ELF-1 (cell line): ENCODE results near the gene DARS1.

Experiments used
- DNase-seq: peaks from one replicate; pipeline ENCODE4 v3.0.0-alpha.2; 2016; ENCODE audit warnings: low read depth, low spot score

The DARS1 gene

DNA sequence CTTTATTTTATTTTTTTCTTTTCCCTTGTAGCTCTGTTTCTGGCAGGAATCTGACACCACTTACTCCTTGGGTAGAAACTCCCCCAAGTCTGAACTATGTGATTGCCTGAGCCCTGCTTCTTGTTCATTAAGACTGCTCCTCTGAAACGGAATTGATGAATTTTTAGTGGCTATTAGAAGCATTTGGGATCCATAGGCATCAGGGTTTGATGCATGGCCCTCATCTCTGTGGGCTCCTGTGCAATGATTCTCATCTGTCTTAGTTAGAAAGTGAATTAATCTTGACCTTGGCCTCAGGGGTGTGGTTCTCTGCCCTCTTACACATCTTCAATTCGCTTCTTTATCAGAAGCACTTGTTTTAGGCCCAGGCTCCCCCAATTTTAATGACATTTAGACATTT lies 31.0 kb upstream of the DARS1 start:
- no peak for DNase-seq

DNA sequence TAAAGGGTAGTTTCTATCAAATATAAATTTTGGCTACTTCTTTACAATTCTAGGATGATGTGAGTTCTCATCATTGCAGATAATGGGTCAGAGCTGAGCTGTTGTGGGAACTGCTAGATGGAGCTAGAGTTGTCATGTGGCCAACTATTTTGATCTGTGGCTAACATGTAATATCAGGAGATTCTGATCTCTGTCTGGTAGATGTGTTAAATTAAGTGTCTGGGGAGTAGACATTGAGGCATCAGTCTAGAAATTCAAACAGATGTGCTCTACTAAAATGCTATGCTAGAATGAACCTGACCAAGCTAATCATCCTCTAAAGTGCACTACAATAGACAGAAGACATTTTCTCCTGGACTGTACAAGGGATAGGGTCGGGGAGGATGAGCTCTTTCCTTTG lies 30.3 kb upstream of the DARS1 start:
- DNase-seq: no peak

GRCh38 chr2:136014411-136014810 lies 29.0 kb upstream of the DARS1 start:
- no peak for DNase-seq

GRCh38 chr2:136013955-136014354 lies 28.5 kb upstream of the DARS1 start:
- no peak for DNase-seq

DNA sequence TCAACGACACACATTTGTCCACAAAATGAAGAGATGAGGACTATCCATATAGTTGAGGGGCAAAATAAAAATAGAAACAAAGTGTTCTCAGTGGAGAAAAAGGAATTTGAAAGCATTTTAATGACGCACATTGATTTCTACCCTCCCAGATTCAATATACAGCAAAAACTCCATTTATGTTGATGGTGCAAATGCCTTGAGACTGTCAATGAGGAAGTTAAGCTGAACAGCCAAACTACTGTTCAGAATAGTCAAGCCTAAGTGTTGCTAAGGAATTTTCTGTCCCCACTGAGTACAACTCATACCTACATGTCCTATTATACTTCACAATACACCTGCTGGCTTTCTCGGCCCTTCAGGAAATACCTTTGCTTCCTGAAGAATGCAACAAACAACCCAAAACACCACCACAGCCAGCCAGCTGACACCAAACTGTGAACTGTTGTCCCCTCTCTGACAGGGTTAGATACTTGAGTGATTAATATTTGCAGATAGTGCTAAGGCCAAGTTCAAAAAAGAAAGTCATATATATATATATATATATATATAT lies 27.8 kb upstream of the DARS1 start:
- DNase-seq: no peak

DNA sequence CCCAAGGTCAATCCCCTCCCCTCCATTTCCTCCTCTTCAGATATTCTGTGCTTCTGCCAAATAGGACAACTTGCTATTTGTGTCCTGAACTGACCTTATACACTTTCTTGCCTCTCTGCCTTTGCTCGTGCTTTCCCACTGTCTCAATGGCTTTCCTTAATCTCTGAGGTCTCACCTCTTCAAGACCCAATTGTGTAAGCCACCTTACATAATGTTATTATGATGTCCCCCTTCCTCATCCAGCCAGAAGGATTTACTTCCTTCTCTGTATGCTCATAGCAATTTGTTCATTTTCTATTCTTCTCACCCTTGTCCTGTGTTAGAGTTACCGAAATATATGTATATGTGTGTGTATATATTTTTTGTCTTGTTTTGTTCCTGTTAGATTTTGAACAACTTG lies 26.9 kb upstream of the DARS1 start:
- no peak for DNase-seq

- no peak for DNase-seq
These were observed 24.7 kb upstream of the DARS1 start for GRCh38 chr2:136010126-136010525.

DNA sequence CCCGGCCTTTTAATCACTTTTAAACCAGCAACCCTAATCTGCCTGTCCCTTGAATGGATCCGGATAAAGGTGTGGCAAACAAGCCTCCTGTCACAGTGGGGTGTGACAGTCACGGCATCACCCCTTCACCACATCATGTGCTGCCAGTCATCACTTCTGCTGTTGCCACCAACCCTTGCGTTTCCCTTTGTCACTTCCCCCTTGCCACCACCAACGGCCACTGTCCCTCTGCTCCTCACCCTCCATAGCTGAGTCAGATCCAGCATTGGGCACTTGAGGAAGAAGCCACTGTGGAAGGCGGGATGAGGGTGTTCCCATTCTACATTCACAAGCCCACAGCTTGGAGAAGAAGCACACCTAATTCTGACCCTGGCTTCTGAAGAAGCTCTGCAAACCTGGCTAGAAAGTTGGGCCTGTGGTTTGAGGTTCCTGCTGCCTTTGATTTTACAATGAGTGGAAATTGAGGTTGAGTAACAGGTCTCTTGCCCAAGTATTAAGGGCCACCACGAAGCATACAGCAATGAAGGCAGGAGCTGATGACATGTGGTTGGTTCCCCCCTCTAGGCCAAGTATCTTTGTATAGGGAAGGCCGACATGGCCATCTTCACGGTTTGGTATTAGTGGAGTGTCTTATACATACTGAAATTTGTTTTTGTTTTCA lies 22.9 kb upstream of the DARS1 start:
- DNase-seq: no peak

- no peak for DNase-seq
These were observed 21.2 kb upstream of the DARS1 start for GRCh38 chr2:136006658-136007057.

- DNase-seq: no peak
These were observed 20.2 kb upstream of the DARS1 start for GRCh38 chr2:136005462-136006196.

DNA sequence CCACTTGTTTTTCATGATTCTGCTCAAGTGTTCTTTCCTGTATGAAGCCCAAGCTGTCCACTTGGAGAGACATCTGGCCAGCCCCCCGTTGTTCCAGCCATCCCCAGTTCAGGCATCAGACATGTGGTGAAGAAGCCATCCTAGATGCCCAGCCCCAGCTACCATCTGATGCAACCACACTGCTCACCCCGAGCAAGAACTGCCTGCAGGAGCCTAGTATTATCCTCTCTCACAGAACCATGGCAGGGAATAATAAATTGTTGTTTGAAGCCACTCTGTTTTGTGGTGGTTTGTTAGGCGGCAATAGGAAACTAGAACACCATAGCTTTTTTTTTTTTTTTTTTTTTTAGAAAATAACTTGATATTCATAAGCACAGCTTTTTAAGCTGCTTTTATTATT lies 19.5 kb upstream of the DARS1 start:
- DNase-seq: no peak

- DNase-seq: no peak
These were observed 15.7 kb upstream of the DARS1 start for GRCh38 chr2:136001131-136001530.

- DNase-seq: no peak
These were observed 15.1 kb upstream of the DARS1 start for GRCh38 chr2:136000502-136000901.

DNA sequence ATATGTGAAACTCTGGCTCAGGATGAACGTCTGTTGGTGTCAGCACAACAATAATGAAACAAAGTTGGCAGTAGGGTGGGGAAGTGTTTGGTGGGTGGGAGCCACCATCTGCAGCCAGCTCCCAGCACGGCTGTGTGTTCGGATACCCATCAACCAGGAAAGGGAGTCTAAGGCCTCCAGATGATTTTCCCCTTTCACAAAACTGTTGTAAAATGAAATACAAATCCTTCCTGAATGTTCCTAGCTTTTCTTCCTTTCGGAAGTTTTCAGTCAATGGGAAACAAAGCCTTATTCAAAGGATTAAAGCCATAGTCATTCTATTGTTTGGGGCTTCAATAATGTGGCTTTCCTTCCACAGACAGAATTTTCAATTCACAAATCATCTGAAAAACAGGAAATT lies 14.5 kb upstream of the DARS1 start:
- no peak for DNase-seq

- DNase-seq: no peak
These were observed 13.5 kb upstream of the DARS1 start for GRCh38 chr2:135998879-135999278.

DNA sequence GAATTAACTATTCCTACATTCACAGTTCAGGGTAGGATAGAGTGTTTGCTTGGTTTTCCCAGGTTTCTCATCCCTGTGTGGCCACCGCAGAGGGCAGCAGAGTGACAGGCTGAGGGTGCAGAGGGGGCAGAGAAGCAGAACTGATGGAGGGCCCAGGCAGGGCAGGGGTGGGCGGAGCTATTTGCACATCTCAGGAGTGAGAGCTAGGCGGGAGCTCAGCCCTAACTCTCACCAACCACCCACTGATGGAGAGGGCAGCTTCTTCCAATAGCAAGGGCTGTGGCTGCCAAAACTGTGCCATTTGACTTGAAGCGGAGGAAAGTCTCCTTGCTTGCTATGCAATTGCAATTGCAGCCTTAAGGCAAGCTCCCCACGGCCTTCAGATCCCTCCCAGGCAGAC lies 12.0 kb upstream of the DARS1 start:
- peak; percentile 84 for DNase-seq

GRCh38 chr2:135996304-135996703 lies 10.9 kb upstream of the DARS1 start:
- DNase-seq: no peak

DNA sequence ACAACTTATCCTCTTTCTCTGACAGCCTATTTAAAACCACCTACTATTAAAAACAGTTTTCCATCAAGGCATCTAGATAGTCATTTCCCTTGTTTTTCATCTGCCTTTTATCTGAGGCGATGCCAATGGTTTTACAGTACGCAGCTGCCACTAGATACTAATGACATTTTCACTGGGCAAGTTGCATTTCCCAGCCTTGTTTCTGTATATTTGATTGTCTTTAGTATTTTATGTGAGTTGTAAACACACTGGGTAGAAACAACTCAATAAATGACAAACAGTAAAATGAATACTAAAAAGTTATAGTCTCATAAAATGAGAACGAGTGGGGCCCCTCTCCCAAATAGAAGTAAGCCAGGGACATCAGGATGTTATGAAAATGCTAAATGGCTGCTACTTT lies 8.9 kb upstream of the DARS1 start:
- DNase-seq: no peak

GRCh38 chr2:135993421-135993820 lies 8.0 kb upstream of the DARS1 start:
- no peak for DNase-seq

DNA sequence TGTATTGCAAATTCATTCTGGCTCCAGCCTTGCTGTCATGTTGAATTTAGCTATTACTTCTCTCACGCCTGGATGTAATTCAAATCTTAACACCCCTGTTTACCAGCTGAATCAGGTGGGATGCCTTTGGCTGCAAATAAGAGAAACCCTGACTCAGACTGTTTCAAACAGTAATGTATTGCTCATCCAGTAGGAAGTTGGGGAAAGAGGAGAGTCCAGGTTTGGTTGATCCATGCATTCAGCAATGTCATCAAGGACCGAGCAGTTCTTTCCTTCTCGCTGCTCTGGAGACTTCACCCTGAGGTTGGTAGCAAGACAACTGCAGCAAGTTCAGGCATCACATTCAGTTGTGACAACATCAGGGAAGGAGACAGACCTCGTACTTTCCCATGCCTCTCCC lies 6.4 kb upstream of the DARS1 start:
- no peak for DNase-seq

DNA sequence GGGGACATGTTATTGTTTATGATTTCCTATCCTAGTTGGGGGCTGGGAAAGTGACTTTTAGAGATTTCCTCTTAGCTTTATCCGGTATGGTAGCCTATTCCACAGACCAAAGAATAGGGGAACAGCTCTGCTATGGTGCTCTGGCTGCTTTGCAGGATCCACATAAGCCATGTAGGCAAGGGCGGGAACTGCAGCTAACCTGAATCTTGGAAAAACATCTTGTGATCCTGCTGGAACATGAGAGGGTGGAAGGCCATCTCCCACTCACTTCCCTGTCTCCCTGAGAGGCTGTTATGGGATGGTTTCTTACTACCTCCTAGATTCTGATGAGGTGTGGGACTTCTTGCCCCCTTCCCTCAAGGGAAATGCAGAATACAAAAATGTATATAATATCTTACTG lies 2.0 kb upstream of the DARS1 start:
- no peak for DNase-seq

DNA sequence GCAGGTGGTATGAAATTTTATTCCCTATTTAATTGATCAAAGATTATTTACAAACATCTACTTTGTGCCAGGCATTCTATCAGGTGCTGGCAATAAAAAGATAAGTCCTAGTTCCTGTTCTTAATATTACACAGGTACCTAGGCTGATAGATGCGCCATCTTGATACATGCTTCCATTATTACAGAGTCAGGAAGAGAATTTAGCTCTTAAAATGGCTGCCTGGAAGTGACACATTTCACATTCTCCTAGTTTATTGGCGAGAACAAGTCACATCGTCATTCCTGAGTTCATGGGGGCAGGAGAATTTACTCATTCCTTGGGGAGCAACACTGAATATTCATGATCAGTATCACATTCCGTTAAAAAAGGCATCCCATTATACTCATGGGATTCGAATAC lies 1.1 kb upstream of the DARS1 start:
- no peak for DNase-seq

- no peak for DNase-seq
These were observed 484 bp upstream of the DARS1 start for GRCh38 chr2:135985826-135986393.
